Ovary (tissue), 9 donors: ENCODE data around the gene ATP9A. TPM values are rescaled to one million over a fixed set of nuclear protein-coding genes. Genes with fewer than 3 reads are reported as not detected.
"Not testable (repeated sequence)": the region's sequence is repeated elsewhere in the genome, so short reads cannot be mapped to it uniquely, and the experiment has no call there.

ENCODE experiments used
- DNase-seq, 5 donors: peaks; one replicate each; pipeline ENCODE4 v3.0.0-alpha.2; 2019 to 2020
- H3K27ac ChIP-seq, 2 donors: fragments of 200-600 bp; one replicate each; pipeline versions ENCODE4 v1.5.1 to v1.8.0; 2019 to 2022
- H3K27me3 ChIP-seq: fragments of 200-600 bp; one replicate; pipeline ENCODE4 v1.8.0; 2022
- H3K36me3 ChIP-seq: fragments of 200-600 bp; sonication (generic); one replicate; pipeline ENCODE4 v1.5.1; 2019
- H3K4me1 ChIP-seq: one replicate; pipeline ENCODE4 v1.8.1; 2013; ENCODE audit warnings: mild to moderate bottlenecking, moderate library complexity; ENCODE audit not compliant: insufficient read depth
- H3K4me3 ChIP-seq: fragments of 200-600 bp; sonication (generic); one replicate; pipeline ENCODE4 v1.5.1; 2017
- H3K9me3 ChIP-seq, 2 donors: fragments of 200-600 bp in 1 of 2; sonication (generic) in 1 of 2; one replicate each; pipeline versions ENCODE4 v1.5.1 to v1.8.1; 2013 to 2019; ENCODE audit warnings: mild to moderate bottlenecking in 1 of 2, moderate library complexity in 1 of 2
- CTCF ChIP-seq, 3 donors: fragments of 450-650 bp in 2 of 3; fragments of 200-600 bp in 1 of 3; IDR thresholded peaks; one replicate each; pipeline versions ENCODE4 v1.5.1 to v1.8.0; 2016 to 2022; ENCODE audit warnings: antibody characterized with exemption in 3 of 3, mild to moderate bottlenecking in 1 of 3
- EP300 ChIP-seq: sonication (generic); formaldehyde crosslinking; IDR thresholded peaks from one replicate; pipeline ENCODE4 v1.6.1; 2017; ENCODE audit warnings: antibody characterized with exemption
- POLR2A ChIP-seq: fragments of 450-650 bp; IDR thresholded peaks from one replicate; pipeline ENCODE4 v1.6.1; 2017; ENCODE audit warnings: antibody characterized with exemption, mild to moderate bottlenecking, moderate library complexity
- WGBS, 3 donors: extraction: QIAGEN DNeasy Blood & Tissue Kit in 1 of 3; methylation state at CpG; one replicate each; pipeline versions ENCODE4 v1.1.5 to v1.1.7; 2013 to 2017; 5-methylcytosine and 5-hydroxymethylcytosine counted together
- intact Hi-C, 4 donors: fragments of 100-400 bp; cut with DNase I; formaldehyde crosslinking; loops; one replicate each; pipeline versions ENCODE4 v1.11.0 to v1.15.1; 2022 to 2023
- polyA plus RNA-seq, 2 donors: library from polyadenylated mRNA; stranded (reverse); fragments of 200-250 nt in 1 of 2; fragments of 350-450 nt in 1 of 2; fragmentation: Illumina TruSeq in 1 of 2; extraction: RNeasy Lipid Tissue Mini Kit (QIAGEN cat#74804) in 1 of 2; gene quantifications; one replicate each; pipeline ENCODE4 v1.2.3, GENCODE V29; 2013 to 2014
- total RNA-seq, 7 donors: library from RNA; depleted of rRNA in 2 of 7; stranded (reverse); fragments of >200 nt in 2 of 7; fragmentation: NEBNext Ultra II Directional in 3 of 7; extraction: Animal tissue kit (Norgen Biotek cat#: 25700) in 3 of 7; gene quantifications; one replicate each; pipeline versions ENCODE4 v1.1.0 to v1.2.4, GENCODE V29; 2016 to 2023
- donor health status: DM: no; HTN: no; CAD: no; lungs with moderate emphysema.
- donor health status: DM: no; HTN: no; CAD: no.
- donor health status: Bipolar disorder and iron deficiency.
- donor health status: DM: yes; HTN: yes; CAD: no.
- donor health status: DM: no; HTN: no; CAD: no.
- donor health status: DM: yes; HTN: yes; CAD: no.

ATP9A gene
- total and polyA plus RNA-seq, 9 donors: 12.9 to 44.6 (median 29.2) TPM

GRCh38 chr20:51661609-51662178 lies 106.5 kb downstream of the ATP9A start:
- TF ChIP-seq CTCF (IDR thresholded peaks at IDR 0.05) (no peak), EP300 (no peak), POLR2A (no peak)
- H3K36me3 ChIP-seq: no peaks in the 10 kb centered on the region
- no peaks in the 10 kb centered on the region for H3K4me1 ChIP-seq
- no peak for DNase-seq
- no peaks in the 10 kb centered on the region for H3K27me3 ChIP-seq
- WGBS, 3 donors: 96 to 97% (median 96%) methylated on average over 3 of the region's 3 CpGs
- H3K27ac ChIP-seq: no peak overlapping the region
- intact Hi-C loops: no loop called here
- H3K9me3 ChIP-seq: no peaks in the 10 kb centered on the region
- H3K4me3 ChIP-seq: no peak overlapping the region

GRCh38 chr20:51660672-51661608 lies 107.2 kb downstream of the ATP9A start:
- H3K27ac ChIP-seq: no peak overlapping the region
- WGBS, 3 donors: 68 to 75% (median 70%) methylated on average over 7 of the region's 7 CpGs
- H3K4me3 ChIP-seq: no peak overlapping the region
- intact Hi-C loops: no loop called here
- no peak for TF ChIP-seq CTCF (IDR thresholded peaks at IDR 0.05)
- H3K4me1 ChIP-seq: no peaks in the 10 kb centered on the region
- H3K9me3 ChIP-seq: no peaks in the 10 kb centered on the region
- no peak for DNase-seq
- H3K36me3 ChIP-seq: no peaks in the 10 kb centered on the region
- no peaks in the 10 kb centered on the region for H3K27me3 ChIP-seq

GRCh38 chr20:51659491-51660050 lies 108.6 kb downstream of the ATP9A start:
- Histone ChIP-seq H3K4me1 (no peaks in the 10 kb centered on the region), H3K9me3 (no peaks in the 10 kb centered on the region), H3K4me3 (no peak overlapping the region), H3K36me3 (no peaks in the 10 kb centered on the region), H3K27ac (no peak overlapping the region), H3K27me3 (no peaks in the 10 kb centered on the region)
- TF ChIP-seq CTCF (IDR thresholded peaks at IDR 0.05) (no peak), POLR2A (no peak), EP300 (no peak)
- no peak for DNase-seq
- intact Hi-C loops: no loop called here
- 83 to 88% (median 86%) methylated on average over 8 of the region's 8 CpGs for whole genome bisulfite sequencing, 3 donors

GRCh38 chr20:51656726-51657260 lies 111.4 kb downstream of the ATP9A start:
- TF ChIP-seq EP300 (no peak), CTCF (IDR thresholded peaks at IDR 0.05) (no peak), POLR2A (no peak)
- no peak overlapping the region for H3K27ac ChIP-seq
- H3K4me1 ChIP-seq: no peaks in the 10 kb centered on the region
- 90 to 95% (median 92%) methylated on average over 21 of the region's 21 CpGs for WGBS, 3 donors
- H3K9me3 ChIP-seq: no peaks in the 10 kb centered on the region
- intact Hi-C loops: no loop called here
- no peaks in the 10 kb centered on the region for H3K27me3 ChIP-seq
- no peak overlapping the region for H3K4me3 ChIP-seq
- no peak for DNase-seq
- no peaks in the 10 kb centered on the region for H3K36me3 ChIP-seq

GRCh38 chr20:51656089-51656488 lies 112.1 kb downstream of the ATP9A start:
- not testable (repeated sequence) for H3K36me3 ChIP-seq

More at GRCh38 chr20:51656089-51656488, 112.1 kb downstream of the ATP9A start:
- WGBS, 3 donors: 86 to 93% (median 89%) methylated on average over 5 of the region's 5 CpGs
- DNase-seq, H3K4me1 ChIP-seq, intact Hi-C loops, H3K4me3 ChIP-seq, H3K27ac ChIP-seq, H3K9me3 ChIP-seq, H3K27me3 ChIP-seq: not testable (repeated sequence)
